T-helper 2 cell treated with Interferon-gamma antibody and Interleukin-4, amounts not matched to agents 5 μg/mL and 100 μg/mL, for 36 hours (primary cell): ENCODE results near the gene SMAD6.
A peak's percentile ranks its signal among the peaks of the same experiment; 100 is the strongest.

Experiments used
- DNase-seq: peaks from one replicate; pipeline ENCODE4 v3.0.0; 2021; ENCODE audit warnings: low spot score
- H3K27ac Mint-ChIP-seq: one replicate; pipeline ENCODE4 v1.8.0; 2021; ENCODE audit warnings: mild to moderate bottlenecking, mixed read lengths
- H3K27me3 Mint-ChIP-seq: one replicate; pipeline ENCODE4 v1.8.0; 2021; ENCODE audit warnings: low read depth, mixed read lengths
- H3K36me3 Mint-ChIP-seq: one replicate; pipeline ENCODE4 v1.8.0; 2021; ENCODE audit warnings: low read depth, mixed read lengths
- H3K4me1 Mint-ChIP-seq: one replicate; pipeline ENCODE4 v1.8.0; 2021; ENCODE audit warnings: low read depth, mixed read lengths
- H3K4me3 Mint-ChIP-seq: one replicate; pipeline ENCODE4 v1.8.0; 2022; ENCODE audit warnings: mild to moderate bottlenecking, moderate library complexity, mixed read lengths
- H3K9me3 Mint-ChIP-seq: one replicate; pipeline ENCODE4 v1.8.0; 2021; ENCODE audit warnings: mixed read lengths

Gene SMAD6

GRCh38 chr15:66702035-66702786 is at the start of gene SMAD6:
SMAD6 (plus strand) TSS chr15:66702236; CDS start chr15:66703259, 1,023 bp downstream.
- peaks cover 15% of the 10 kb centered on the region for H3K4me1 Mint-ChIP-seq
- H3K4me3 Mint-ChIP-seq = peak within 1 kb of the TSS; percentile 88
- peaks cover 25% of the 10 kb centered on the region for H3K27me3 Mint-ChIP-seq
- no peaks in the 10 kb centered on the region for H3K36me3 Mint-ChIP-seq
- peak; percentile 81 for DNase-seq
- H3K27ac Mint-ChIP-seq = peak within 1 kb of the TSS; percentile 79
- no peaks in the 10 kb centered on the region for H3K9me3 Mint-ChIP-seq

GRCh38 chr15:66652806-66653205 is 49.2 kb upstream of the SMAD6 start:
- Mint-ChIP-seq H3K36me3 (no peaks in the 10 kb centered on the region), H3K4me1 (peaks cover 10% of the 10 kb centered on the region), H3K4me3 (no peak overlapping the region), H3K27me3 (peaks cover 2% of the 10 kb centered on the region), H3K27ac (no peak overlapping the region), H3K9me3 (no peaks in the 10 kb centered on the region)
- no peak for DNase-seq

- Mint-ChIP-seq H3K4me3 (no peak overlapping the region), H3K27ac (peak overlapping the region; percentile 5), H3K27me3 (no peaks in the 10 kb centered on the region), H3K9me3 (no peaks in the 10 kb centered on the region), H3K36me3 (no peaks in the 10 kb centered on the region), H3K4me1 (peaks cover 10% of the 10 kb centered on the region)
- no peak for DNase-seq
These were observed 48.6 kb upstream of the SMAD6 start for GRCh38 chr15:66653398-66653797.

- Mint-ChIP-seq H3K27me3 (no peaks in the 10 kb centered on the region), H3K36me3 (no peaks in the 10 kb centered on the region), H3K4me1 (peaks cover 10% of the 10 kb centered on the region), H3K9me3 (no peaks in the 10 kb centered on the region), H3K4me3 (no peak overlapping the region), H3K27ac (no peak overlapping the region)
- DNase-seq = no peak
These were observed 48.2 kb upstream of the SMAD6 start for GRCh38 chr15:66653852-66654251.

GRCh38 chr15:66654361-66654738 is 47.7 kb upstream of the SMAD6 start:
- Mint-ChIP-seq H3K4me3 (no peak overlapping the region), H3K27me3 (no peaks in the 10 kb centered on the region), H3K27ac (no peak overlapping the region)

GRCh38 chr15:66654739-66655375 is 47.2 kb upstream of the SMAD6 start:
- H3K4me3 Mint-ChIP-seq = peak overlapping the region; percentile 67

More at GRCh38 chr15:66654361-66654738, 47.7 kb upstream of the SMAD6 start:
- Mint-ChIP-seq H3K4me1 (peaks cover 10% of the 10 kb centered on the region), H3K36me3 (no peaks in the 10 kb centered on the region), H3K9me3 (no peaks in the 10 kb centered on the region)
- DNase-seq = no peak

GRCh38 chr15:66655511-66655910 is 46.5 kb upstream of the SMAD6 start:
- Mint-ChIP-seq H3K36me3 (no peaks in the 10 kb centered on the region), H3K9me3 (no peaks in the 10 kb centered on the region), H3K27ac (peak overlapping the region; percentile 53), H3K4me1 (peaks cover 10% of the 10 kb centered on the region), H3K27me3 (no peaks in the 10 kb centered on the region), H3K4me3 (peak overlapping the region; percentile 67)
- no peak for DNase-seq

More at GRCh38 chr15:66654739-66655375, 47.2 kb upstream of the SMAD6 start:
- Mint-ChIP-seq H3K27ac (no peak overlapping the region), H3K36me3 (no peaks in the 10 kb centered on the region), H3K4me1 (peaks cover 10% of the 10 kb centered on the region), H3K27me3 (no peaks in the 10 kb centered on the region), H3K9me3 (no peaks in the 10 kb centered on the region)
- peak; percentile 18 for DNase-seq

DNA sequence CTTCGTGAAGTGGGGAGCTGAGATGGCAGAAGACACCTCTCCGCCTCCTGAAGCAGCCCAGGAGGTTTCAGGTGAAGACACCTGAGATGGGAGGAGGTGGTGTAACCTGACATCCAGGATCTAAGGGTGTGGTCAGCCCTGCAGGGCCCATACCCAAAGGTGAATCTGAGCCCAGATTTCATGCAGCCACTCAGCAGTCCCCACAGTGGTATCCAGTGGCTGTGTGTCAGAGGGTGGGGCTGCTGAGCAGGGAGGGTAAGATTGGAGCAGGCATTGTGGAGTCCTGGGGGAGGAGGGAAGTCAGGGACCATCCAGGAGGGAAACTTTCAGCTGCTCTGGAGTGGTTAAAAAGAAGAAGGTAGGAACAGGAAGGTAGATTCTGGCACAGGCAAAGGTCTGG is 46.0 kb upstream of the SMAD6 start:
- H3K36me3 Mint-ChIP-seq = no peaks in the 10 kb centered on the region
- no peak for DNase-seq
- no peaks in the 10 kb centered on the region for H3K27me3 Mint-ChIP-seq
- no peaks in the 10 kb centered on the region for H3K9me3 Mint-ChIP-seq
- peaks cover 10% of the 10 kb centered on the region for H3K4me1 Mint-ChIP-seq
- peak overlapping the region; percentile 67 for H3K4me3 Mint-ChIP-seq
- peak overlapping the region; percentile 8 for H3K27ac Mint-ChIP-seq

- Mint-ChIP-seq H3K4me1 (peaks cover 10% of the 10 kb centered on the region), H3K27me3 (no peaks in the 10 kb centered on the region), H3K36me3 (no peaks in the 10 kb centered on the region), H3K27ac (no peak overlapping the region), H3K9me3 (no peaks in the 10 kb centered on the region), H3K4me3 (no peak overlapping the region)
- DNase-seq = no peak
These were observed 44.6 kb upstream of the SMAD6 start for GRCh38 chr15:66657185-66658020.

DNA sequence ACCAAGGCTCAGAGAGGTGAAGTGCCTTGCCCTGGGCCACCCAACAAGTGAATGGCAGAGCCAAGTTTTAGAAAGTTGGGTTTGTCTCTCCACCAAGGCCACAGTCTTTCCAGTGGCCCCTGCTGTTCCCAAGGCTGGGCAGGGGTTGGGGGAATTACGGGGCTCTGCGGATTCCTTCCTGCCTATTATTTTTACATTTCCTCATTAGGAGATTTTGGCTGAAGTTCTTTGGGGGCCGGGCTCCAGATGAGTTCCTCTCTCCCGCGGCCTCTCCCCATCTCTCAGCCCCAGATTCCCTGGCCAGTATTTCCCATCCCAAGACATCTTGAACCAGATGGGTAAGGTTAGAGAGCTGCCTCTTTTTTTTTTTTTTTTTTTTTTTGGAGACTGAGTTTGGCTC is 44.0 kb upstream of the SMAD6 start:
- H3K4me1 Mint-ChIP-seq = peaks cover 10% of the 10 kb centered on the region
- no peak for DNase-seq
- no peak overlapping the region for H3K4me3 Mint-ChIP-seq
- H3K27ac Mint-ChIP-seq = no peak overlapping the region
- no peaks in the 10 kb centered on the region for H3K9me3 Mint-ChIP-seq
- no peaks in the 10 kb centered on the region for H3K36me3 Mint-ChIP-seq
- no peaks in the 10 kb centered on the region for H3K27me3 Mint-ChIP-seq

- Mint-ChIP-seq H3K4me3 (no peak overlapping the region), H3K36me3 (no peaks in the 10 kb centered on the region)
These were observed 43.2 kb upstream of the SMAD6 start for GRCh38 chr15:66658855-66659254.

GRCh38 chr15:66659384-66659783 is 42.7 kb upstream of the SMAD6 start:
- H3K36me3 Mint-ChIP-seq = no peaks in the 10 kb centered on the region
- no peak overlapping the region for H3K27ac Mint-ChIP-seq
- no peak overlapping the region for H3K4me3 Mint-ChIP-seq
- no peak for DNase-seq
- no peaks in the 10 kb centered on the region for H3K9me3 Mint-ChIP-seq
- peaks cover 10% of the 10 kb centered on the region for H3K4me1 Mint-ChIP-seq
- no peaks in the 10 kb centered on the region for H3K27me3 Mint-ChIP-seq

More at GRCh38 chr15:66658855-66659254, 43.2 kb upstream of the SMAD6 start:
- Mint-ChIP-seq H3K9me3 (no peaks in the 10 kb centered on the region), H3K27me3 (no peaks in the 10 kb centered on the region), H3K27ac (no peak overlapping the region), H3K4me1 (peaks cover 10% of the 10 kb centered on the region)
- DNase-seq = no peak

- no peak overlapping the region for H3K27ac Mint-ChIP-seq
- no peaks in the 10 kb centered on the region for H3K9me3 Mint-ChIP-seq
- DNase-seq = no peak
- no peaks in the 10 kb centered on the region for H3K4me1 Mint-ChIP-seq
- H3K4me3 Mint-ChIP-seq = no peak overlapping the region
- H3K27me3 Mint-ChIP-seq = no peaks in the 10 kb centered on the region
- H3K36me3 Mint-ChIP-seq = no peaks in the 10 kb centered on the region
These were observed 40.5 kb upstream of the SMAD6 start for GRCh38 chr15:66661432-66662096.
